GM21825 (cell line): ENCODE data around the gene SLC39A9.
"Not testable (repeated sequence)": the region's sequence is repeated elsewhere in the genome, so short reads cannot be mapped to it uniquely, and the experiment has no call there.

Source experiments
- ATAC-seq: cut with Tn5 transposase; IDR thresholded peaks from one replicate; pipeline ENCODE4 v1.9.1; 2021; ENCODE audit warnings: mild to moderate bottlenecking, moderate library complexity; ENCODE audit not compliant: unreplicated experiment

SLC39A9 gene

DNA sequence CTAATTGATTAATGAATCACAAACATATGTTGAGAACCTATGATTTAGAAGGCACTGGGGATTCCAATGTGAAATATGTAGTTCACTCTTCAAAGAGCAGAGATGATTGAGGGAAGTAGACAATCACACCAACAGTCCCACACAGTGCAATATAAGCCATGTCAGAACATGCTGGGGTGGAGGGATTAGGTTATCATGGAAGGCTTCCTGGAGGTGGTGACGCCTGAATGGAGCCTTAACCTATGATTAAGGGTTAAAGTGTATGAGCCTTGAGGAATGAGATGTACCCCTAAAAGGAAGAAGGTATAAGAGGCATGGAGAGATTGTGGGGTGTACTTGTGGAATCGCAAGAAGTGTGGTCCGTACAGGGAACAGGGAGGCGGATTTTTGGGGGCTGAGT, 31.7 kb upstream of the SLC39A9 start:
- no peak for ATAC-seq

DNA sequence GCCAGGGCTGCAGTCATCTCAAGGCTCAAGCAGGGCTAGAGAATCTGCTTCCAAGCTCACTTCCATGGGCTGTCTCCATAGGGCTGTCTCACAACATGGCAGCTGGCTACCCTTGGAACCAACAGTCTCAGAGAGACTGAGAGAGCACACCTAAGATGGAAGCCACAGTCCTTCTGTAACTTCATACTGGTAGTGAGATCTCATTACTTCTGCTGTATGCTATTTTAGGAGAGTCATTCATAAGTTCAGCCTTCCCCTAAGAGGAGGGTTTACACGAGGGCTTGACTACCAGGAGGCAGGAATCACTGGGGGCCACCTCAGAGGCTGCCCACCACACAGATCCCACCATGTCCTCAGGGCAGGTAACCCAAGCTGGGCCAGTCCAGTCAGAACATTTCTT, 30.1 kb upstream of the SLC39A9 start:
- ATAC-seq, result no peak

DNA sequence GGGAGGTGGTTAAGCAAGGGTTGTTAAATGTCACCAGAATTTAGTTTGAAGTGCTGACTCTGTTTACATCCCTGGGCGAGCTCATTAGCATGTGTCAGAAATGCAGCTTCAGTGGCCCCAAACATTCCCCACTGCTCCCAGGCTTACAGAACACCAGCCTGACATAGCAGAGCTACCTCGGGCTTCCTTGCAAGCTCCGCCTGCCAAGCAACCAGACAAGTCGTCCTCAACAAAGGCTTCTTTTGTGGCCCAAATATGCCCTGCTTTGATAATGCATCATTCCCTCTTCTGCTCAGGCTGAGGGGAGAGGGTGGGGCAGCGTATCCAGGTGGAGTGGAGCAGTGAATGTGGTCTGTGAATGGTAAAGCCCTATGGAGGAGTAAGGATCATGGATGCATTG, 28.4 kb upstream of the SLC39A9 start:
- ATAC-seq, result no peak

DNA sequence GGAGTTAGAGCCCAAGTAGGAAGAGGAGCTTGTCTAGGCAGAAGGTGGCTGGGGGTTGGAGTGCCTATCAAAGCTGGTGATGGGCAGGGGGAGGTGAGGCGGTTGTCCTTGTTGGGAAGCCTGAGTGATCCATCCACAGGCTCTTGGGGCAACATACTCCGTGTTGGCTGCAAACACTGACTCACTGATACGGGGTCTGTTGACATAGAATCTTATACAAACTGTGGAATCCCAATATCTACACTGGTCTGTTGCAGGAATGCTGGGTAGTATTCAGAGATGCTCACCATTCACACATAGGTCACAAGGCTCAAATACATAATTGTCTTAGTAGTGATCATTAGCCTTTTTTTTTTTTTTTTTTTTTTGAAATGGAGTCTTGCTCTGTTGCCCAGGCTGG, 26.3 kb upstream of the SLC39A9 start:
- ATAC-seq, result no peak

DNA sequence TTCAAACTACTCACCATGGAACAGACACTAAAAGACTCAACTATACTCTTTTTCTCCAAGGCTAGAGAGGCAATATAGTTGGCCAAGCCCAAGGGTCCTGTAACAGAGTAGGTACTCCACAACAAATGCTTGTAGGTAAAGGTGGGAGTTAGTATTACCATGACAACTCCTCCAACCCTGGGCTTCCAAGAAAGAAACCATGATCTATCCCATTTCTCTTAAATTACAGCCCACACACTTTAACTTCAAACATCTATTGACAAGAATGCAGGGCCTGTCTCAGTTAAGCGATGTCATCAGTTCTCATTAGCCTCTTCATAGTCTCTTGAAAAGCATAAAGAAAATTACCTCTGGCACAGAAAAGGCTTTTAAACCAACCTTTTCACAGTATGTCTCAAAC, 25.4 kb upstream of the SLC39A9 start:
- ATAC-seq, result no peak

DNA sequence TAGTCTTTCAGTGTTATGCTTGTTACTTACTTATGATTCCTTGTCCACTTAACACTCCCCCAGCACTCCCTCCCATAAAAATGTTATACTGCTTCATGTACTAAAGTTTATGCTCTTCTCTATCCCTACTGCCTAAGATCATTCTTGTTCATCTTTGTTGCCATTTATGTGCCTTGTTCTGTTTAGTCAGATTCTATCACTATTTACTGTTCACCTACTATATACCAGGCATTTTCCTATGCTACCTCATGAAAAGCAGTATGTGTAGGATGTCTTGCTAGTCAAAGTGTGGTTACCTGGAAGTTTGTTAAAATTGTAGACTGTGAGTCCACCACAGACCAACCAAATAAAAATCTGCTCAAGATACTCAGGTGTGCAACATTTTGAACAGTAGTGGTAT, 24.3 kb upstream of the SLC39A9 start:
- ATAC-seq, result no peak

DNA sequence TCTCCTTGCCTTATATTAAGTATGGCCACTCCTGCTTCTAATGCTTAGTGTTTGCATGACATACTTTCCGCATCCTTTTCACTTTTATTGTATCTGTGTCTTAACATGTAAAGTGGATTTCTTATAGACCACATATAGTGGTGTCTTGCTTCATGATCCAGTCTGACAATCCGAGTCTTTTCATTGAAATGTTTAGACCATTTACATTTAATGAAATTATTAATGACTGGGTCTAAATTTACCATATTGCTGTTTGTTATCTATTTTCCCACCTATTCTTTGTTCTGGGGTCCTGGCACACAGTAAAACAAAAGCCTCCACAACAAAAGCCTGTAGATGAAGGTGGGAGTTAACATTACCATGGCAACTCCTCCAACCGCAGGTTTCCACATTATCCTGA, 23.3 kb upstream of the SLC39A9 start:
- ATAC-seq, result no peak

DNA sequence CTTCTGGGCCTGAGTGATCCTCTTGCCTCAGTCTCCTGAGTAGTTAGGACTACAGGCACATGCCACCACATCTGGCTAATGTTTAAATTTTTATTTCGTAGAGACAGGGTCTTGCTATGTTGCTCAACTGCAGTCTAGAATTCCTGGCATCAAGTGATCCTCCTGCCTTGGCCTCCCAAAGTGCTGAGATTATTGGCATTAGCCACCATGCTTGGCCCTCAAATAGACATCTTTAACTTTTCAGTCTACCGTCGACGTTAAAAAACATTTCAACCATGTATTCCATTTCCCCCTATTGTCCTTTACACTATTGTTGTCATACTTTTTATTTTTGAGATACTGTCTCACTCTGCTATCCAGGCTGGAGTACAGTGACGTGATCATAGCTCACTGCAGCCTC, 22.8 kb upstream of the SLC39A9 start:
- no peak for ATAC-seq

DNA sequence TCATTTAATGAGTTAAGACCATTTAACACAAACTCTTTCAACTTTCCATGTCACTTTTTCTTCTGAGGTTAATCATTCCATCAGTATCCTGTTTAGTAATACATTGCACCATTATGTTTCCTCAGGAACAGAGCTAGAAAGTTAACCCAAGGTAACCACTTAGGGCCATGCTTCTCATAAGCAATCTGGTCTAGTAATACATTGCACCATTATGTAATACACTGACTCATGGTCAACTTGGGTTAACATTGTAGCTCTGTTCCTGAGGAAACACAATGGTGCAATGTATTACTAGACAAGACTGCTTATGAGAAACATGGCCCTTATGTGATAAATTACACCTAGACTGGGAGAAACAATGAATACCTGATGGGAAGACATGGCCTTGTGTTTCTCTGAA, 22.1 kb upstream of the SLC39A9 start:
- ATAC-seq, result no peak

DNA sequence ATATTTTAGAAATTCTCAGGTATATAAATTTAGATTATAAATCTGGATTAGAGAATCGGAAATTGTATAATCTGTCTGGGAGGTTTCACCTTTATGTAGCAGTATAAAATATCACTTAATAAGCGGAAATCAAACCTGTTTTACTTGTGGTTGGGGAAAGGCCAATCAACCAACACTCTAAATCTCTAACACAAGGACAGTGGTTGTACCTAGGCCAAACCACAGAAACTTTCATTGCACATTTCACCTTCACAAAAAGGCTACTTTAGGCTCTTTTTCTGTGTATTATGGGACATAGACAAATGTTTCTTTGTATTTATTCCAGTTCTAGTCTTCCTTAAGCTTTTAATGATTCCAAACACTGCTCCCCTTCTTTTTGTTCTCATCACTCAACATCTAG, 20.2 kb upstream of the SLC39A9 start:
- no peak for ATAC-seq

DNA sequence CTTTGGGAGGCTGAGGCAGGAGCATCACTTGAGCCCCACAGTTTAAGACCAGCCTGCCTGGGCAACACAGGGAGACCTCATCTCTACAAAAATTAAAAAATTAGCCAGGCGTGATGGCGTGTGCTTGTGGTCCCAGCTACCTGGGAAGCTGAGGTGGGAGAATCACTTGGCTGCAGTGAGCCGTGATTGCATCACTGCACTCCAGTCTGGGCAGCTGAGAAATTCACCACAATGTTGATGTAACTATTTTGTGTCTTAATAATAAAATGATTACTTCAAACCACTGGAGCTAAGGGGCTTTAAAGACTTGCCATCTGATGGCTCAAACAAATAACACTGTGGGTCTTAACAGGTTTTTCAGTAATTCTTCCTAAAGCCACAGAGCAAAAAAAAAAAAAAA, 11.2 kb upstream of the SLC39A9 start:
- no peak for ATAC-seq

DNA sequence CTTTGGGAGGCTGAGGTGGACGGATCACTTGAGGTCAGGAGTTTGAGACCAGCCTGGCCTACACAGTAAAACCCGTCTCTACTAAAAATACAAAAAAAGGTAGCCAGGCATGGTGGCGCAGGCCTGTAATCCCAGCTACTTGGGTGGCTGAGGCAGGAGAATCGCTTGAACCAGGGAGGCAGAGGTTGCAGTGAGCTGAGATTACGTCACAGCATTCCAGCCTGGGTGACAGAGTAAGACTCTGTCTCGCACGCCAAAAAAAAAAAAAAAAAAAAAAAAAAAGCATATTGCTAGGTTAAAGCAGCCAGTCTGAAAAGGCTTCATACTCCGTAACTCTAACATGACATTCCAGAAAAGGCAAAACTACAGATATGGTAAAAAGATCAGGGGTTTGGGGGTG, 7.1 kb upstream of the SLC39A9 start:
- not testable (repeated sequence) for ATAC-seq

DNA sequence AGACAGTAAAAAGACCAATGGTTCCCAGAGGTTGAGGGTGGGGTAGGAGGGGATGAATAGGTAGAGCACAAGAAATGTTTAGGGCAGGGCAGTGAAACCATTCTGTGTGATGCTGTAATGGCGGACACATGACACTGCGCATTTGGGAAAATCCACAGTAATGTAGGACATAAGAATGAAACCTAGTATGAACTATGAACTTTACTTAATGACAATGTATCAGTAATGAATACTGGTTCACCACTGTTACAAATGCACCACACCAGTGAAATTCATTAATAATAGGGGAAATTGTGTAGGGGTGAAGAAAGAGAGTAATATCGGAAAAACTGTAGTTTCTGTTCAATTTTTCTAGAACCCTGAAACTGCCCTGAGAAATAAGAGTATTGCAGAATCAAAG, 6.0 kb upstream of the SLC39A9 start:
- no peak for ATAC-seq

DNA sequence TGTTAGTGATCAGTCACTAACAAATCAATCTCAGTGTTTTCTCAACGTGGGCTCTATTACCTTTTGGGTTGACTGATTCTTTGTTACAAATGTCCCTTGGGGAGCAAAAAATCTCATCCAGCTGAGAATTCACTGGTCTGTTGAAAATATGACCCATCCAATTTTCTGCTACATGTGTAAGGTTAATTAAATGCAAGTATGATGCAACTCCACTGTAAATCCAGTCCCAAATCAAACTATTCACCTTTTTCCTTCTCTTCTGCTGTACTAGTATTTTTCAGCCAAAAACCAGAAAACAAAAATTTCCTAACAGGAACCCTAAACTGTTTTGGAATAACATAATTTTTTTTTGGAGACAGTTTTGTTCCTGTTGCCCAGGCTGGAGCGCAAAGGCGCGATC, 2.6 kb upstream of the SLC39A9 start:
- ATAC-seq, result no peak

DNA sequence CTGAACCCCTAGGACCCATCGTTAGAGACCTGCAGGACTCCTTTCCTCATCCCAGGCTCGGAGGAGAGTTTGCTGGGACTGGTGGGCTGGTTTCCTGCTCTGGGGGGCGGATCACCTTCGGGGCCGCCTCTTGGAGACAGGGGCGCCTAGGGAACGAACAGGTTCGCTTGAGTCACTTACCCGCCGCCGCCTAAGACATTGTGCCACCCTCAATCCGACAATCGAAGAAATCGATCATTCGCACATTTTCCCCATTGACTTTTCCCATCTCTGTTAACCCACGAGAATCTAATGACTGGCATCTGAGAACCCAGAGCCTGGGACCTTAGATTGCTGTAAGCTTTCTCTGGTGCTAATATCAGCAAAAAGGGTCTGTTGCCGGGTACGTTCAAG, 322 bp downstream of the SLC39A9 start:
- ATAC-seq, result no peak

DNA sequence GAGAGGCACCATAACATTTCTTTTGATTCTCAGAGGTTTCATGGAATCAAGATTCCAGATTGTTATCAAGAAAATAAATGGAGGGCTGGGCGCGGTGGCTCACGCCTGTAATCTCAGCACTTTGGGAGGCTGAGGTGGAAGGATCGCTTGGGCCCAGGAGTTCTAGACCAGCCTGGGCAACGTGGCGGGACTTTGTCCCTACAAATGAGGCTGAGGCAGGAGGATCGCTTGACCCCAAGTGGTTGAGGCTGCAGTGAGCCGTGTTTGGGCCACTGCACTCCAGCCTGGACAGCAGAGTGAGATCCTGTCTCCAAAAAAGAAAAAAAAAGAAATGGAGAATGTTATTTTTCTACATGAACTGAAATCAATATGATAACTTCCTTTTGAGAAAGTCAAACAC, 1.3 kb downstream of the SLC39A9 start:
- ATAC-seq, result no peak

DNA sequence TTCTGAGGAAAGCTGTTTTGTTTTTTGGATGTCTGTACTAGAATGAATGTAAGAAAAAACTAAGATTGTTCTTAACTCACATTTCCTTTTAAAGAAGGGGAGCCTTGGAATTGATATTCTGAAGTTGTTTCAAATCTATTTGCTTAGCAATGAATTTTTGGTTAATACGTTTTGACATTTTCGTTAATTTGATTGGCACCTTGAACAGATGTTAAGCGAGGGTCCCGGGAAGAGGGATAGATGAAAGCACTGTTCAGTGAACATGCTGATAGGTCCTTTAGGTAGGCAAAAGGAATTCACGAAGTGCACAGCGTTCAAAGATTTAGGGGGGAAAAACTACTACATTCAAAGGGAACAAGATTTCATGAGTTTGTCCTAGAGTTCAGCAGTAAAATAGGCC, 1.7 kb downstream of the SLC39A9 start:
- no peak for ATAC-seq

DNA sequence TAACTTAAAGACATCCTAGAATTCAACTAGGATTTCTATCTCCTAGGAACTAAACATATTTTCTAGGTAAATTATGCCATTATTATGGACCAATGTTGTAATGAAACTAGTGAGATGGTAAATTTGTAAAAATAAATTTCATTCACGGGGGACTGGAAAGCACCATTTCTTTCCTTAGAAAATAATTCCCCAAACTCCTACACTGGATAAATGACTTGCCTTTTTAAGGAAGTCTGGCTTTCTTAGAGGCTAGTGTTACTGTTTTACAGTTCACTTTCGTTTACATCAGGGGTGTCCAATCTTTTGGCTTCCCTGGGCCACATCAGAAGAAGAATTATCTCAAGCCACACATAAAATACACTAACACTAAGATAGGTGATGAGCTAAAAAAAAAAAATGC, 3.3 kb downstream of the SLC39A9 start:
- no peak for ATAC-seq

DNA sequence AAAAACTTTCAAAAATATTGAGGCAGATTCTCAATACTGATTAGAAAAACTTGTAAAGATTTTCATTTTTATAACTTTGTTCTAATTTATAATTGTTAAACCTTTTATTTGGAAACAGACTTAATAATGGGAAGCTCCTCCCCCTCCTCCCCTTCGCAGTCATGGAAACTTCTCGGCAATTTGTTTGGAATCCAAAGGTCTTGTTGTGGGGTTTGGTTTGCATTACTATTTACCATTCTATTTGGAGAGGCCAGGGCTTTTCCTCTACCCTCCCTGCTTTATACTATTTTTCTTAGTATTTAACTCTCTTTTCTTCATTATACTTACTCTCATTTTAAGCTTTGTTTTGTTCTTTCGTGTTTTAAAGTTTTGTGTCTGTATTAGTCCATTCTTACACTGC, 6.0 kb downstream of the SLC39A9 start:
- ATAC-seq, result no peak

DNA sequence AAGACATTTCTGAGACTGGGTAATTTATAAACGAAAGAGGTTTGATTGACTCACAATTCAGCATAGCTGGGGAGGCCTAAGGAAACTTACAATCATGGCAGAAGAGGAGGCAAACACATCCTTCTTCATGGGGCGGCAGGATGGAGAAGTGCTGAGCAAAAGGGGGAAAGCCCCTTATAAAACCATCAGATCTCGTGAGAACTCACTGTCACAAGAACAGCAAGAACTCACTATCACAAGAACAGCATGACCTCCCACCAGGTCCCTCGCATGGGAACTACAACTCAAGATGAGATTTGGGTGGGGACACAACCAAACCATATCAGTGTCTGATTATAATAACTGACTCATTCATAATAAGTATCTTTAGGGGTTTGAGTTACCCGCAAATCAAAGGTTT, 6.4 kb downstream of the SLC39A9 start:
- ATAC-seq, result no peak

DNA sequence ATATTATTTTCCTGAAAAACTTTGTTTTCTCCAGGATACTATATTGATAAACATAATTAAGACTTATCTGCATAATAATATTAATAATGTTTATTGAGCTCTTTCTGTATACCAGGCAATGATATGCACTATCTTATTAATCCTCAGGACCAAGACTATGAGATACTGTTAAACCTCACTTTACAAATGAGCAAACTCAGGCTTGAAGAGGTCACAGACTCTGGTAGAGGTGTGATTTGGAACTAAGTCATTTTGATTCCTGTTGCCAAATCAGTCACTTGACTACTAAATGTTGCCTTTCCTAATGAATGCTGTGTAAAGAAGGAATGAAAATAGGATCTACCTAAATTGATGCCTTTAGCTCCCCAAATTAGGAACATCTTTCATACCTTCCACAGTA, 7.3 kb downstream of the SLC39A9 start:
- no peak for ATAC-seq

DNA sequence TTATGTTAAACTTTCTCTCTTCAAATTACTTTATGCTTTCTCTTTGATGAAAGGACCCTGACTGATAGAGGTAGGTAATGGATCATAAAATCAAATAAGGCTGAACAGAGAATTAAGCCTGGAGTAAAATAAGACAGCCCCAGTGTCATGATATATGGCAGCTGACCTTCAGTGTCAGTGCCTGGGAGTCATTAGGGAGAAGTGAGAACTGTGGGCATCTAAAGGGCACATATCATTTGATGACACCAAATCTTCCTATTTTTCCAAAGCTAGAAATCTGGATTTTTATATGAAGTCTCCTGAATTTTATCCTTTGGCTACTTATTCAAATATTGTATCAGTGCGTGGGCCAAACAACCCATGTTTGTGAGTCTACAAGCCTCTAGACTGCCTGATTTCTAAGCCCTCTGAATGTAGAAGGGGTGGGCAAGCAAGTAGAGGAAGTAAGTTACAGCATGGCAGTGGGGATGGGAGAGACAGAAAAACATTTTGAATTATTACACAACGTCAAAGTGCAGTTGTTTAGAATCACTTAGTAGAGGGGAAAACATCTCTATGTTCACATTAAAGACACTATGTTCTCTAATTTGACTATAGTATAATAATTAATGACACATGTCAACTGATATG, 10.0 kb downstream of the SLC39A9 start:
- ATAC-seq, result no peak

DNA sequence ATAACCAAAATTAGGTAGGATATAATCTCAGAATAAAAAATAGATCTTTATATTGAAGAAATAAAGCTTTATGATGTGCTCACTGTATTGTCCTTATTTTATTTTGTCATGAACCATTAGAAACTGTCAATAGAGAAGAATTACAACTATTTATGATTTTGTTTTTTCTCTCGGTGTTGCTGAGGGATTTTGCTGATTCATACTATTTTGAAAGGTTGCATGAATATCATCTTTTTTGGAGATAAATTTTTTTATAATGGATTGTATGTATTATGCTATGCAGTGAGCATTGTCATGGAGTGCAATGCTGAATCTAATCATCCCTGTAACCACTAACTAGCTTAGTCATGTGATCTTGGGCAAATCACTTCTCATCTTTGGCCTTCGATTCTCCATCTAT, 15.0 kb downstream of the SLC39A9 start:
- no peak for ATAC-seq

DNA sequence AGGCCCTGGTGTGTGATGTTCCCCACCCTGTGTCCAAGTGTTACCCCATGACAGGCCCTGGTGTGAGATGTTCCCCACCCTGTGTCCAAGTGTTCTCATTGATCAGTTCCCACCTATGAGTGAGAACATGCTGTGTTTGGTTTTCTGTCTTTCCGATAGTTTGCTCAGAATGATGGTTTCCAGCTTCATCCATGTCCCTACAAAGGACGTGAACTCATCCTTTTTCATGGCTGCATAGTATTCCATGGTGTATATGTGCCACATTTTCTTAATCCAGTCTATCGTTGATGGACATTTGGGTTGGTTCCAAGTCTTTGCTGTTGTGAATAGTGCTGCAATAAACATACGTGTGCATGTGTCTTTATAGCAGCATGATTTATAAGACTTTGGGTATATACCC, 17.6 kb downstream of the SLC39A9 start:
- ATAC-seq, result not testable (repeated sequence)
